Measurements from ENCODE around the gene PRKAG1. TPM values are rescaled to one million over a fixed set of nuclear protein-coding genes. Genes with fewer than 3 reads are reported as not detected.
A peak's percentile ranks its signal among the peaks of the same experiment; 100 is the strongest.

Gene PRKAG1
- total and polyA plus RNA-seq, 2 experiments from 2014 or later: 41.0 to 54.5 TPM

GRCh38 chr12:48952691-48953090 is 65.9 kb downstream of the PRKAG1 start:
- DNase-seq (ENCODE audit: low read depth in 1 of 2, low spot score in 1 of 2): no peak
- Histone ChIP-seq H3K4me1 (ENCODE audit: low read depth) (peaks cover 7% of the 10 kb centered on the region), H3K36me3 (peaks cover 4% of the 10 kb centered on the region), H3K4me3 (no peak overlapping the region), H3K27me3 (no peaks in the 10 kb centered on the region), H3K27ac (peak overlapping the region; percentile 11), H3K9me3 (ENCODE audit: low read depth) (no peaks in the 10 kb centered on the region)
- no peak for TF ChIP-seq CTCF (IDR thresholded peaks at IDR 0.05; ENCODE audit: low read depth, low read length)

Other genes starting within 250 kb of the PRKAG1 start
- gene ADCY6, start 229.7 kb downstream of the PRKAG1 start, total RNA-seq: 51.1 and 60.1 TPM in 2 replicates
- gene ADCY6, start 229.7 kb downstream of the PRKAG1 start, polyA plus RNA-seq: 38.1 and 50.3 TPM in 2 replicates
- 19.2 and 21.9 TPM in 2 replicates for gene CACNB3, start 200.3 kb downstream of the PRKAG1 start, total RNA-seq
- gene CACNB3, start 200.3 kb downstream of the PRKAG1 start, polyA plus RNA-seq: 20.0 and 23.6 TPM in 2 replicates
- gene DDX23, start 166.6 kb downstream of the PRKAG1 start, total RNA-seq: 66.3 and 89.5 TPM in 2 replicates
- gene DDX23, start 166.6 kb downstream of the PRKAG1 start, polyA plus RNA-seq: 35.3 and 49.0 TPM in 2 replicates
- gene RND1, start 152.9 kb downstream of the PRKAG1 start, total RNA-seq: 2.1 and 2.9 TPM in 2 replicates
- gene RND1, start 152.9 kb downstream of the PRKAG1 start, polyA plus RNA-seq: 3.5 and 7.2 TPM in 2 replicates
- 8.9 and 9.4 TPM in 2 replicates for gene FKBP11, start 93.3 kb downstream of the PRKAG1 start, total RNA-seq
- gene FKBP11, start 93.3 kb downstream of the PRKAG1 start, polyA plus RNA-seq: 3.4 and 11.9 TPM in 2 replicates
- gene ARF3, start 61.3 kb downstream of the PRKAG1 start, total RNA-seq: 106 and 115 TPM in 2 replicates
- gene ARF3, start 61.3 kb downstream of the PRKAG1 start, polyA plus RNA-seq: 102 and 120 TPM in 2 replicates
- 0.36 and 0.53 TPM in 2 replicates for gene WNT10B, start 47.0 kb downstream of the PRKAG1 start, total RNA-seq
- gene WNT10B, start 47.0 kb downstream of the PRKAG1 start, polyA plus RNA-seq: 0.45 TPM in 1 of 2 replicates, not detected in the other
- not detected in 2 replicates for gene WNT1, start 40.5 kb downstream of the PRKAG1 start, total RNA-seq
- gene WNT1, start 40.5 kb downstream of the PRKAG1 start, polyA plus RNA-seq: not detected in 2 replicates
- 4.4 and 5.4 TPM in 2 replicates for gene DDN, start 19.4 kb downstream of the PRKAG1 start, total RNA-seq
- gene DDN, start 19.4 kb downstream of the PRKAG1 start, polyA plus RNA-seq: 2.1 and 3.0 TPM in 2 replicates
- 28.8 and 41.3 TPM in 2 replicates for gene KMT2D, start 42.0 kb upstream of the PRKAG1 start, total RNA-seq
- 31.0 and 41.3 TPM in 2 replicates for gene KMT2D, start 42.0 kb upstream of the PRKAG1 start, polyA plus RNA-seq
- gene RHEBL1, start 51.2 kb upstream of the PRKAG1 start, total RNA-seq: 0.42 and 1.1 TPM in 2 replicates
- 0.94 and 1.0 TPM in 2 replicates for gene RHEBL1, start 51.2 kb upstream of the PRKAG1 start, polyA plus RNA-seq
- 0.36 TPM in 1 of 2 replicates, not detected in the other for gene DHH, start 76.0 kb upstream of the PRKAG1 start, total RNA-seq
- gene DHH, start 76.0 kb upstream of the PRKAG1 start, polyA plus RNA-seq: not detected in 2 replicates
- gene LMBR1L, start 92.1 kb upstream of the PRKAG1 start, total RNA-seq: 29.8 and 51.3 TPM in 2 replicates
- gene LMBR1L, start 92.1 kb upstream of the PRKAG1 start, polyA plus RNA-seq: 52.9 and 56.1 TPM in 2 replicates
- 1,511 and 2,134 TPM in 2 replicates for gene TUBA1B, start 112.6 kb upstream of the PRKAG1 start, total RNA-seq
- 1,582 and 2,216 TPM in 2 replicates for gene TUBA1B, start 112.6 kb upstream of the PRKAG1 start, polyA plus RNA-seq
- gene TUBA1A, start 170.3 kb upstream of the PRKAG1 start, total RNA-seq: 509 and 1,042 TPM in 2 replicates
- 521 and 1,070 TPM in 2 replicates for gene TUBA1A, start 170.3 kb upstream of the PRKAG1 start, polyA plus RNA-seq
- gene TUBA1C, start 246.3 kb upstream of the PRKAG1 start, total RNA-seq: 67.0 and 151 TPM in 2 replicates
- 49.1 and 126 TPM in 2 replicates for gene TUBA1C, start 246.3 kb upstream of the PRKAG1 start, polyA plus RNA-seq